ENCODE data around the gene TSKU.
"Not testable (repeated sequence)": the region's sequence is repeated elsewhere in the genome, so short reads cannot be mapped to it uniquely, and the experiment has no call there.

Gene TSKU

DNA sequence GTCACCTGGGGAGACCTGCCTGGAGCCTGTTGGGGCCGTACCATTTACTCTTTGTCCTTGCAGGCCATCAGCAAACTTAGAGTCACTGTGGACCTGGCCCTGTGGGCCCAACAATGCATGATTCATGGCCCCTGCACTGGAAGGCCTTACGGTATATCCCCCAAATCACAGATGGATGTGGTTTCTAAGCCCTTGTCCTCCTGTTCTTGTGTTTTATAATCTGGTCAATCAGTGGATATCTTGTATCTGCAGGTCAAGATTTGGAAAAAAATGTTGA lies 6.2 kb downstream of the TSKU start:
- peaks cover 8% of the 10 kb centered on the region for H3K79me2 ChIP-seq
- no peak overlapping the region for H3K4me2 ChIP-seq (ENCODE audit: low read length)
- H3K4me1 ChIP-seq, result peaks cover 22% of the 10 kb centered on the region
- no peaks in the 10 kb centered on the region for H3K9me3 ChIP-seq (ENCODE audit: control insufficient read depth, low read length)
- H2AFZ ChIP-seq, result no peak overlapping the region
- no peaks in the 10 kb centered on the region for H3K36me3 ChIP-seq (ENCODE audit: control insufficient read depth, insufficient read depth, low read length)
- no peak overlapping the region for H3K9ac ChIP-seq
- no peak overlapping the region for H3K27ac ChIP-seq
- TF ChIP-seq, protein P1, sequence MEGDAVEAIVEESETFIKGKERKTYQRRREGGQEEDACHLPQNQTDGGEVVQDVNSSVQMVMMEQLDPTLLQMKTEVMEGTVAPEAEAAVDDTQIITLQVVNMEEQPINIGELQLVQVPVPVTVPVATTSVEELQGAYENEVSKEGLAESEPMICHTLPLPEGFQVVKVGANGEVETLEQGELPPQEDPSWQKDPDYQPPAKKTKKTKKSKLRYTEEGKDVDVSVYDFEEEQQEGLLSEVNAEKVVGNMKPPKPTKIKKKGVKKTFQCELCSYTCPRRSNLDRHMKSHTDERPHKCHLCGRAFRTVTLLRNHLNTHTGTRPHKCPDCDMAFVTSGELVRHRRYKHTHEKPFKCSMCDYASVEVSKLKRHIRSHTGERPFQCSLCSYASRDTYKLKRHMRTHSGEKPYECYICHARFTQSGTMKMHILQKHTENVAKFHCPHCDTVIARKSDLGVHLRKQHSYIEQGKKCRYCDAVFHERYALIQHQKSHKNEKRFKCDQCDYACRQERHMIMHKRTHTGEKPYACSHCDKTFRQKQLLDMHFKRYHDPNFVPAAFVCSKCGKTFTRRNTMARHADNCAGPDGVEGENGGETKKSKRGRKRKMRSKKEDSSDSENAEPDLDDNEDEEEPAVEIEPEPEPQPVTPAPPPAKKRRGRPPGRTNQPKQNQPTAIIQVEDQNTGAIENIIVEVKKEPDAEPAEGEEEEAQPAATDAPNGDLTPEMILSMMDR (IDR thresholded peaks at IDR 0.05), result no peak
- H3K4me3 ChIP-seq (ENCODE audit: low read depth, low read length), result no peak overlapping the region
- no peaks in the 10 kb centered on the region for H3K27me3 ChIP-seq (ENCODE audit: control insufficient read depth, insufficient read depth, low read length)

DNA sequence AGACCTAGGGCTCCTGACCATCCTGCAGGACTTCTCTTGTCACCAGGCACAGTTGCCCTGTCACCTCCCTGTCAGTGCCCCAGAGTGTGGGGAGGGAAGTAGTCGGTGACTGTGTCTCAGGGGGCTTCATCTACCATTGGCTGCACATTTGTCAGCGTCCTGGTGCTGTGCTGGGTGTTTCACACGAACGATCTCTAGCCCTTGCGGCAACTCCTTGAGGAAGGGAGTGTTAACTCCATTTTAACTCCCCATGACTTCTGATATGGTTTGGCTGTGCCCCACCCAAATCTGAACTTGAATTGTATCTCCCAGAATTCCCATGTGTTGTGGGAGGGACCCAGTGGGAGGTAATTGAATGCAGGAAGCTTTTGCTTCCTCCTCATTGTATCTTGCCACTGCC lies 7.1 kb downstream of the TSKU start:
- TF ChIP-seq, protein P1 (IDR thresholded peaks at IDR 0.05), result no peak

DNA sequence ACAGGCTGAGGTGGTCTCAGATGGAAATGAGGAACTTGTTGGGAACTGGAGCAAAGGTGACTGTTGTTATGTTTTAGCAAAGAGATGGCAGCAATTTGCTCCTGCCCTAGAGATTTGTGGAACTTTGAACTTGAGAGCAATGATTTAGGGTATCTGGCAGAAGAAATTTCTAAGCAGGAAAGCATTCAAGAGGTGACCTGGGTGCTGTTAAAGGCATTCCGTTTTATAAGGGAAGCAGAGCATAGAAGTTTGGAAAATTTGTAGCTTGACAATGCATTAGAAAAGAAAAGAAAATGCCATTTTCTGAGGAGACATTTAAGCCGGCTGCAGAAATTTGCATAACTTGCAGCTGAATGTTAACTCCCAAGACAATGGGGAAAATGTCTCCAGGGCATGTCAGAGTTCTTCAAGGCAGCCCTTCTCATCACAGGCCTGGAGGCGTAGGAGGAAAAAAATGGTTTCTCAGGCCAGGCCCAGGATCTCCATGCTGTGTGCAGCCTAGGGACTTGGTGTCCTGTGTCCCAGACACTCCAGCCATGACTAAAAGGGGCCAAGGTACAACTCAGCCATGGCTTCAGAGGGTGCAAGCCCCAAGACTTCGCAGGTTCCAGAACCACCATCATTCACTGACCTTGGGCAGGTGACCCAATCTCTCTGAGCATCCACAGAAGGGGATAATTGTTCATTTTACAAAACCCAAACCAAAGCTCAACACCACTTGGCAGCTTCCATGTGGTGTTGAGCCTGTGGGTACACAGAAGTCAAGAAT lies 8.0 kb downstream of the TSKU start:
- not testable (repeated sequence) for H3K27ac ChIP-seq; H3K4me3 ChIP-seq (ENCODE audit: low read depth, low read length); H3K9ac ChIP-seq; H3K4me2 ChIP-seq (ENCODE audit: low read length); H3K79me2 ChIP-seq; H2AFZ ChIP-seq; H3K9me3 ChIP-seq (ENCODE audit: control insufficient read depth, low read length); H3K27me3 ChIP-seq (ENCODE audit: control insufficient read depth, insufficient read depth, low read length); H3K36me3 ChIP-seq (ENCODE audit: control insufficient read depth, insufficient read depth, low read length)
- peaks cover 22% of the 10 kb centered on the region for H3K4me1 ChIP-seq

More for the DNA sequence above, 7.1 kb downstream of the TSKU start:
- H3K9ac ChIP-seq, result no peak overlapping the region
- peaks cover 8% of the 10 kb centered on the region for H3K79me2 ChIP-seq
- no peaks in the 10 kb centered on the region for H3K36me3 ChIP-seq (ENCODE audit: control insufficient read depth, insufficient read depth, low read length)
- no peak overlapping the region for H3K27ac ChIP-seq
- H3K9me3 ChIP-seq (ENCODE audit: control insufficient read depth, low read length), result no peaks in the 10 kb centered on the region
- H3K4me2 ChIP-seq (ENCODE audit: low read length), result no peak overlapping the region
- H3K4me1 ChIP-seq, result peaks cover 22% of the 10 kb centered on the region
- no peak overlapping the region for H3K4me3 ChIP-seq (ENCODE audit: low read depth, low read length)
- no peak overlapping the region for H2AFZ ChIP-seq
- no peaks in the 10 kb centered on the region for H3K27me3 ChIP-seq (ENCODE audit: control insufficient read depth, insufficient read depth, low read length)

DNA sequence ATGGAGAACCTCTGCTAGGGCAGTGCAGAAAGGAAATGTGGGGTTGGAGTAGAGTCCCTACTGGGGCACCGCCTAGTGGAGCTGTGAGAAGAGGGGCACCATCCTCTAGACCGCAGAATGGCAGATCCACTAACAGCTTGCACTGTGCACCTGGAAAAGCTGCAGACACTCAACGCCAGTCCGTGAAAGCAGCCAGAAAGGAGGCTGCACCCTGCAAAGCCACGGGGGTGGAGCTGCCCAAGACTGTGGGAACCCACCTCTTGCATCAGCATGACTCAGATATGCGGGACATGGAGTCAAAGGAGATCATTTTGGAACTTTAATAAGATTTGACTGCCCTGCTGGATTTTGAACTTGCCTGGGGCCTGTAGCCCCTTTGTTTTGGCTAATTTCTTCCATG lies 8.7 kb downstream of the TSKU start:
- H3K36me3 ChIP-seq (ENCODE audit: control insufficient read depth, insufficient read depth, low read length), result no peaks in the 10 kb centered on the region
- H3K27ac ChIP-seq, result peak overlapping the region; percentile 42
- peaks cover 22% of the 10 kb centered on the region for H3K4me1 ChIP-seq
- H3K9ac ChIP-seq, result no peak overlapping the region
- H3K79me2 ChIP-seq, result peaks cover 8% of the 10 kb centered on the region
- no peak overlapping the region for H3K4me3 ChIP-seq (ENCODE audit: low read depth, low read length)
- H3K27me3 ChIP-seq (ENCODE audit: control insufficient read depth, insufficient read depth, low read length), result no peaks in the 10 kb centered on the region
- no peak overlapping the region for H3K4me2 ChIP-seq (ENCODE audit: low read length)
- TF ChIP-seq, protein P1 (IDR thresholded peaks at IDR 0.05), result no peak
- no peaks in the 10 kb centered on the region for H3K9me3 ChIP-seq (ENCODE audit: control insufficient read depth, low read length)
- H2AFZ ChIP-seq, result no peak overlapping the region

DNA sequence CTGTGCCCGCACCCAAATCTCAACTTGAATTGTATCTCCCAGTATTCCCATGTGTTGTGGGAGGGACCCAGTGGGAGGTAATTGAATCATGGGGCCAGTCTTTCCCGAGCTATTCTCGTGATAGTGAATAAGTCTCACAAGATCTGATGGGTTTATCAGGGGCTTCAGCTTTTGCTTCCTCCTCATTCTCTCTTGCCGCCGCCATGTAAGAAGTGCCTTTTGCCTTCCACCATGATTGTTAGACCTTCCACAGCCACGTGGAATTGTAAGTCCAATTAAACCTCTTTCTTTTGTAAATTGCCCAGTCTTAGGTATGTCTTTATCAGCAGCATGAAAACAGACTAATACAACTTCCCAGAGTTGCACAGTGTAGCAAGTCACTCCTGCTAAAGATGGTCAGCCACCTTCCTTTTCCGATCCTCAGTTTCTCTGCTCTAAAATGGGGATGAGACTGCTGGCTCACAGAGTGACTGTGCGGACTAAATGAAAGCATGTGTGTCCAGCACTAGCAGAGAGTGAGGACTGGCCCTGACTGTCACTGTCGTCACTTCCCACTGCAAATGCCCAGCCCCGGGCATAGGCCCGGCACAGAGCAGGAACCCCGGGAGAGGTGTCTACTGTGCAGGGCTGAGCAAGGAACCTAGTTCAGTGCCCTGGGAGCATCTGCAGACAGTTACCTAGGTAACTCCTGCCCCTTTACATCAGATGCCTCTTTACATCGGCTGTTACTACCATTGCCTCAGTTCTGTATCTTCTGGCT lies 9.5 kb downstream of the TSKU start:
- no peak overlapping the region for H3K4me2 ChIP-seq (ENCODE audit: low read length)
- TF ChIP-seq, protein P1 (IDR thresholded peaks at IDR 0.05), result no peak
- no peaks in the 10 kb centered on the region for H3K27me3 ChIP-seq (ENCODE audit: control insufficient read depth, insufficient read depth, low read length)
- H3K4me3 ChIP-seq (ENCODE audit: low read depth, low read length), result no peak overlapping the region
- H3K79me2 ChIP-seq, result peaks cover 8% of the 10 kb centered on the region
- no peaks in the 10 kb centered on the region for H3K36me3 ChIP-seq (ENCODE audit: control insufficient read depth, insufficient read depth, low read length)
- no peak overlapping the region for H3K27ac ChIP-seq
- H3K9ac ChIP-seq, result no peak overlapping the region
- H3K4me1 ChIP-seq, result peaks cover 19% of the 10 kb centered on the region
- no peaks in the 10 kb centered on the region for H3K9me3 ChIP-seq (ENCODE audit: control insufficient read depth, low read length)
- H2AFZ ChIP-seq, result no peak overlapping the region
